ENCODE measurements around the gene CPAMD8. TPM values are rescaled to one million over a fixed set of nuclear protein-coding genes. Genes with fewer than 3 reads are reported as not detected.

CPAMD8 gene
- total and polyA plus RNA-seq, 10 of the 15 experiments (the other 5 are each of a cell fraction or from before 2014, with no cell fraction given), result 0.12 to 0.97 (median 0.25) TPM; not detected in 3

- Histone ChIP-seq H3K27ac (ENCODE audit: control insufficient read depth, insufficient read depth) (no peak overlapping the region), H3K4me2 (ENCODE audit: control insufficient read depth, insufficient read depth) (no peak overlapping the region), H3K79me2 (ENCODE audit: control insufficient read depth, insufficient read depth, low read length) (no peaks in the 10 kb centered on the region), H3K9me3 (replicated peaks; ENCODE audit: control insufficient read depth, insufficient read depth, low read length) (no peaks in the 10 kb centered on the region), H3K4me3 (no peak overlapping the region), H3K36me3 (ENCODE audit: control insufficient read depth in 2 of 2, insufficient read depth in 2 of 2, low read length in 1 of 2) (no peaks in the 10 kb centered on the region), H2AFZ (ENCODE audit: control insufficient read depth, low read depth, low read length) (no peak overlapping the region), H3K27me3 (replicated peaks in 1 of 2; ENCODE audit: control insufficient read depth in 2 of 2, insufficient read depth in 2 of 2, low read length in 1 of 2) (no peaks in the 10 kb centered on the region), H4K20me1 (ENCODE audit: control insufficient read depth, insufficient read depth) (no peaks in the 10 kb centered on the region), H3K4me1 (ENCODE audit: control insufficient read depth, insufficient read depth, low read length) (no peaks in the 10 kb centered on the region), H3K9ac (ENCODE audit: control insufficient read depth, insufficient read depth, low read length) (no peak overlapping the region)
- ChIA-PET POLR2A (no interaction called here), CTCF (no interaction called here), SMC1A (ENCODE audit: uncharacterized antibody, unreplicated experiment) (no interaction called here), RAD21 (ENCODE audit: unreplicated experiment) (no interaction called here)
- BruUV-seq (replicated peaks), result no TSS peak
- DNase-seq (ENCODE audit: low read depth, low spot score), result no peak
- in situ Hi-C loops (cut with MboI), result no loop called here
- no peak for FAIRE-seq
- 53% methylated on average over 4 of the region's 4 CpGs for WGBS (ENCODE audit: insufficient coverage, insufficient replicate concordance, low lambda C conversion rate, missing lambda C conversion rate)
- intact Hi-C loops (cut with micrococcal nuclease; ENCODE audit: unreplicated experiment), result no loop called here
- no peak for ATAC-seq
- TF ChIP-seq TBL1XR1 (IDR thresholded peaks at IDR 0.05; ENCODE audit: low read depth, low read length), result no peak
- TF ChIP-seq NR2C2 (IDR thresholded peaks at IDR 0.05; ENCODE audit: borderline replicate concordance, control insufficient read depth, insufficient read length, low read depth), result no peak
These were observed 71.4 kb downstream of the CPAMD8 start for GRCh38 chr19:16955161-16955560.

- 42% methylated on average over 9 of the region's 9 CpGs for WGBS (ENCODE audit: insufficient coverage, insufficient replicate concordance, low lambda C conversion rate, missing lambda C conversion rate)
- Histone ChIP-seq H3K9ac (ENCODE audit: control insufficient read depth, insufficient read depth, low read length) (no peak overlapping the region), H3K4me3 (no peak overlapping the region), H3K27ac (ENCODE audit: control insufficient read depth, insufficient read depth) (no peak overlapping the region), H2AFZ (ENCODE audit: control insufficient read depth, low read depth, low read length) (no peak overlapping the region), H3K4me1 (ENCODE audit: control insufficient read depth, insufficient read depth, low read length) (no peaks in the 10 kb centered on the region), H4K20me1 (ENCODE audit: control insufficient read depth, insufficient read depth) (no peaks in the 10 kb centered on the region), H3K9me3 (replicated peaks; ENCODE audit: control insufficient read depth, insufficient read depth, low read length) (no peaks in the 10 kb centered on the region), H3K4me2 (ENCODE audit: control insufficient read depth, insufficient read depth) (no peak overlapping the region), H3K27me3 (replicated peaks in 1 of 2; ENCODE audit: control insufficient read depth in 2 of 2, insufficient read depth in 2 of 2, low read length in 1 of 2) (no peaks in the 10 kb centered on the region), H3K79me2 (ENCODE audit: control insufficient read depth, insufficient read depth, low read length) (no peaks in the 10 kb centered on the region), H3K36me3 (ENCODE audit: control insufficient read depth in 2 of 2, insufficient read depth in 2 of 2, low read length in 1 of 2) (no peaks in the 10 kb centered on the region)
- ATAC-seq (no peak), DNase-seq (ENCODE audit: low read depth, low spot score) (no peak), FAIRE-seq (no peak)
- CTCF ChIA-PET, result no interaction called here
- SMC1A ChIA-PET (ENCODE audit: uncharacterized antibody, unreplicated experiment), result no interaction called here
- in situ Hi-C loops (cut with MboI) (no loop called here), intact Hi-C loops (cut with micrococcal nuclease; ENCODE audit: unreplicated experiment) (no loop called here)
- RAD21 ChIA-PET (ENCODE audit: unreplicated experiment), result no interaction called here
- POLR2A ChIA-PET, result no interaction called here
- no TSS peak for BruUV-seq (replicated peaks)
- TF ChIP-seq ZNF622 (IDR thresholded peaks at IDR 0.05), result no peak
- no peak for TF ChIP-seq NFXL1 (IDR thresholded peaks at IDR 0.05; ENCODE audit: borderline replicate concordance)
- no peak for TF ChIP-seq PAX5 (IDR thresholded peaks at IDR 0.05; ENCODE audit: borderline replicate concordance, low read depth, low read length)
- TF ChIP-seq ZNF274 (IDR thresholded peaks at IDR 0.05; ENCODE audit: insufficient read depth, insufficient read length), result no peak
- no peak for TF ChIP-seq FOS (IDR thresholded peaks at IDR 0.05; ENCODE audit: borderline replicate concordance, extremely low read depth, insufficient read length)
- no peak for TF ChIP-seq MYC (IDR thresholded peaks at IDR 0.05; ENCODE audit: insufficient read depth, insufficient read length, insufficient replicate concordance, low read length, severe bottlenecking)
- no peak for TF ChIP-seq NR2C2 (IDR thresholded peaks at IDR 0.05; ENCODE audit: borderline replicate concordance, control insufficient read depth, insufficient read length, low read depth)
- TF ChIP-seq HSF1 (IDR thresholded peaks at IDR 0.05; ENCODE audit: low read depth, low read length), result no peak
- no peak for TF ChIP-seq ZNF592 (IDR thresholded peaks at IDR 0.05)
- TF ChIP-seq EZH2 (IDR thresholded peaks at IDR 0.05; ENCODE audit: borderline replicate concordance, control insufficient read depth, low read depth, low read length), result no peak
- no peak for TF ChIP-seq CHD1 (IDR thresholded peaks at IDR 0.05; ENCODE audit: low read depth, low read length)
- no peak for TF ChIP-seq STAT1 (conservative IDR thresholded peaks at IDR 0.05)
These were observed 74.6 kb downstream of the CPAMD8 start for GRCh38 chr19:16952046-16952445.

Data from GM12878 (cell line).